Liver (tissue), 9 donors: ENCODE measurements around the gene CLMN. TPM values are rescaled to one million over a fixed set of nuclear protein-coding genes. Genes with fewer than 3 reads are reported as not detected.

Experiments
- DNase-seq: peaks from one replicate; pipeline ENCODE4 v3.0.0-alpha.2; 2017; ENCODE audit warnings: low spot score
- H3K27ac ChIP-seq, 2 donors: one replicate each; pipeline ENCODE4 v1.7.0; 2013; ENCODE audit warnings: inconsistent platforms in 2 of 2, low read length in 2 of 2, control low read depth in 1 of 2, low read depth in 1 of 2, mild to moderate bottlenecking in 1 of 2
- H3K27me3 ChIP-seq, 4 donors: one replicate each; pipeline versions ENCODE4 v1.6.1 to v1.7.0; 2013; ENCODE audit warnings: low read length in 3 of 4, inconsistent platforms in 1 of 4, mild to moderate bottlenecking in 1 of 4, moderate library complexity in 1 of 4; ENCODE audit not compliant: control insufficient read depth in 4 of 4, insufficient read depth in 4 of 4
- H3K36me3 ChIP-seq, 4 donors: one replicate each; pipeline versions ENCODE4 v1.6.1 to v1.7.0; 2013; ENCODE audit warnings: low read length in 3 of 4, mild to moderate bottlenecking in 3 of 4, low read depth in 1 of 4, moderate library complexity in 1 of 4; ENCODE audit not compliant: control insufficient read depth in 4 of 4, insufficient read depth in 3 of 4
- H3K4me1 ChIP-seq, 4 donors: one replicate each; pipeline versions ENCODE4 v1.6.1 to v1.7.0; 2013; ENCODE audit warnings: low read length in 3 of 4, mild to moderate bottlenecking in 3 of 4, moderate library complexity in 1 of 4; ENCODE audit not compliant: control insufficient read depth in 4 of 4, insufficient read depth in 4 of 4
- H3K4me3 ChIP-seq, 3 donors: one replicate each; pipeline versions ENCODE4 v1.6.1 to v1.7.0; 2013; ENCODE audit warnings: low read length in 3 of 3, control low read depth in 1 of 3, low read depth in 1 of 3, mild to moderate bottlenecking in 1 of 3
- H3K9ac ChIP-seq, 2 donors: one replicate each; pipeline ENCODE4 v1.7.0; 2013; ENCODE audit warnings: low read length in 2 of 2, mild to moderate bottlenecking in 2 of 2, moderate library complexity in 2 of 2, control low read depth in 1 of 2, low read depth in 1 of 2
- H3K9me3 ChIP-seq, 4 donors: one replicate each; pipeline versions ENCODE4 v1.6.1 to v1.7.0; 2013; ENCODE audit warnings: low read length in 3 of 4; ENCODE audit not compliant: control insufficient read depth in 4 of 4
- EGR1 ChIP-seq, 2 donors: IDR thresholded peaks; 2 replicates each; pipeline ENCODE4 v1.6.1; 2016 to 2018; ENCODE audit warnings: antibody characterized with exemption in 2 of 2, low read depth in 2 of 2
- FOXA1 ChIP-seq: IDR thresholded peaks from 2 replicates; pipeline ENCODE4 v1.6.1; 2016; ENCODE audit warnings: antibody characterized with exemption
- FOXA2 ChIP-seq: IDR thresholded peaks from 2 replicates; pipeline ENCODE4 v1.6.1; 2016; ENCODE audit warnings: antibody characterized with exemption
- GABPA ChIP-seq, 2 donors: IDR thresholded peaks in 1 of 2; conservative IDR thresholded peaks in 1 of 2; 2 replicates each; pipeline ENCODE4 v1.6.1; 2016; ENCODE audit warnings: antibody characterized with exemption in 2 of 2, mild to moderate bottlenecking in 1 of 2, moderate library complexity in 1 of 2
- HNF4A ChIP-seq, 2 donors: conservative IDR thresholded peaks; 2 replicates each; pipeline ENCODE4 v1.6.1; 2016; ENCODE audit warnings: antibody characterized with exemption in 2 of 2, mild to moderate bottlenecking in 2 of 2
- HNF4G ChIP-seq: IDR thresholded peaks from 2 replicates; pipeline ENCODE4 v1.6.1; 2016; ENCODE audit warnings: antibody characterized with exemption
- JUND ChIP-seq, 2 donors: IDR thresholded peaks; 2 replicates each; pipeline ENCODE4 v1.6.1; 2016; ENCODE audit warnings: antibody characterized with exemption in 2 of 2
- NR2F2 ChIP-seq: IDR thresholded peaks from 2 replicates; pipeline ENCODE4 v1.6.1; 2016; ENCODE audit warnings: antibody characterized with exemption
- RAD21 ChIP-seq, 2 donors: IDR thresholded peaks; 2 replicates each; pipeline ENCODE4 v1.6.1; 2016; ENCODE audit warnings: antibody characterized with exemption in 2 of 2, mild to moderate bottlenecking in 2 of 2
- RXRA ChIP-seq, 2 donors: IDR thresholded peaks; 2 replicates each; pipeline ENCODE4 v1.6.1; 2017 to 2018; ENCODE audit warnings: antibody characterized with exemption in 2 of 2, mild to moderate bottlenecking in 1 of 2
- SP1 ChIP-seq: IDR thresholded peaks from 2 replicates; pipeline ENCODE4 v1.6.1; 2018; ENCODE audit warnings: antibody characterized with exemption, mild to moderate bottlenecking
- TAF1 ChIP-seq: conservative IDR thresholded peaks from 2 replicates; pipeline ENCODE4 v1.6.1; 2016; ENCODE audit warnings: antibody characterized with exemption, mild to moderate bottlenecking
- YY1 ChIP-seq: IDR thresholded peaks from 2 replicates; pipeline ENCODE4 v1.6.1; 2016; ENCODE audit warnings: antibody characterized with exemption, mild to moderate bottlenecking
- WGBS: extraction: QIAGEN DNeasy Blood & Tissue Kit; methylation state at CpG from one replicate; pipeline ENCODE4 v1.1.7; 2013; 5-methylcytosine and 5-hydroxymethylcytosine counted together
- polyA plus RNA-seq, 2 donors: library from polyadenylated mRNA; stranded (reverse) in 1 of 2; unstranded in 1 of 2; fragments of 200-250 nt in 1 of 2; fragments of >200 nt in 1 of 2; fragmentation: Nextera tagmentation in 1 of 2; extraction: Ambion mirVana in 1 of 2; gene quantifications; one replicate each; pipeline versions ENCODE4 v1.2.1 to v1.2.3, GENCODE V29; 2013 to 2015
- total RNA-seq, 2 donors: library from RNA; depleted of rRNA; stranded (reverse); fragments of >200 nt; gene quantifications; one replicate each; pipeline ENCODE4 v1.2.3, GENCODE V29; 2014
- TF ChIP-seq, protein P1 (sequence below): fragments of 150-350 bp; IDR thresholded peaks from 2 replicates; pipeline ENCODE4 v1.5.1; 2017; ENCODE audit warnings: improper control_type of control experiment, low read depth, low read length; ENCODE audit not compliant: missing input control
- TF ChIP-seq, protein P2 (sequence below): IDR thresholded peaks from 2 replicates; pipeline ENCODE4 v1.6.1; 2016; ENCODE audit warnings: antibody characterized with exemption
- TF ChIP-seq, protein P3 (sequence below): IDR thresholded peaks from 2 replicates; pipeline ENCODE4 v1.6.1; 2016; ENCODE audit warnings: antibody characterized with exemption, mild to moderate bottlenecking
- TF ChIP-seq, protein P4 (sequence below): IDR thresholded peaks from 2 replicates; pipeline ENCODE4 v1.6.1; 2016; ENCODE audit warnings: antibody characterized with exemption
- TF ChIP-seq, protein P5 (sequence below): IDR thresholded peaks from 2 replicates; pipeline ENCODE4 v1.6.1; 2016; ENCODE audit warnings: antibody characterized with exemption
- donor health status: healthy.
- donor health status: healthy.
- donor health status: healthy.
- donor health status: healthy.
- donor health status: healthy.

Gene CLMN
- total and polyA plus RNA-seq, 4 donors, result 6.0 to 41.1 (median 24.1) TPM

DNA sequence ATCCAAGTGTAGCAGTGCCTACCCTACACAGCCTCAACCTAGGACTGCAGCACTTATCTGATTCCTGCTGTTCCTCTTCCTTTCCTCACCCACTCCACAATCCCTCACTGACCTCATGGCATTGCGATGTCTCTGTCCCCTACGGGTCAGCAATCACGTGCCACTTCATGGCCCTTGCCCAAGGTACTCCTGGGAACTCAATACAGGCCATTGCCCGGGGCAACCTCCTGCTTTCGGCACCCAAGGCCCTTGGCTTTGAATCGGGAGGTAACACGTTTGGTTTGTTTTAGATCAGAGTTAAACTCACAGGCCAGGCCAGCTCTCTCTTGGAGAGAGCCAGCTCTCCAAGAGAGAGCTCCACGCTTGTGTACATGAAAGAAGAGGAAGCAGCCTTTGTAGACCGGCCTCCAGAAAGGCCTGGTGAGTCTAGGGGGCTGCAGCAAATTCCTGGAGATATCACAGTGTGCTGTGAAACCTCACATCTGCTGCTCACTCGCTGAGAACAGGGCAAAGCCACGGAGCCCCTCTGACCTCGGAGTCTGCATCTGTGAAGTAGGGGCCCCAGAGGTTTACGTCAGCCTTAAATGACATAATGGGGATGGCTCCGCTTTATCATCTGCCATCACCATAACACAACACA, 12.2 kb downstream of the CLMN start:
- no peaks in the 10 kb centered on the region for H3K27me3 ChIP-seq
- no peaks in the 10 kb centered on the region for H3K36me3 ChIP-seq
- TF ChIP-seq, protein P1, sequence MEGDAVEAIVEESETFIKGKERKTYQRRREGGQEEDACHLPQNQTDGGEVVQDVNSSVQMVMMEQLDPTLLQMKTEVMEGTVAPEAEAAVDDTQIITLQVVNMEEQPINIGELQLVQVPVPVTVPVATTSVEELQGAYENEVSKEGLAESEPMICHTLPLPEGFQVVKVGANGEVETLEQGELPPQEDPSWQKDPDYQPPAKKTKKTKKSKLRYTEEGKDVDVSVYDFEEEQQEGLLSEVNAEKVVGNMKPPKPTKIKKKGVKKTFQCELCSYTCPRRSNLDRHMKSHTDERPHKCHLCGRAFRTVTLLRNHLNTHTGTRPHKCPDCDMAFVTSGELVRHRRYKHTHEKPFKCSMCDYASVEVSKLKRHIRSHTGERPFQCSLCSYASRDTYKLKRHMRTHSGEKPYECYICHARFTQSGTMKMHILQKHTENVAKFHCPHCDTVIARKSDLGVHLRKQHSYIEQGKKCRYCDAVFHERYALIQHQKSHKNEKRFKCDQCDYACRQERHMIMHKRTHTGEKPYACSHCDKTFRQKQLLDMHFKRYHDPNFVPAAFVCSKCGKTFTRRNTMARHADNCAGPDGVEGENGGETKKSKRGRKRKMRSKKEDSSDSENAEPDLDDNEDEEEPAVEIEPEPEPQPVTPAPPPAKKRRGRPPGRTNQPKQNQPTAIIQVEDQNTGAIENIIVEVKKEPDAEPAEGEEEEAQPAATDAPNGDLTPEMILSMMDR, result no peak
- peak; percentile 69 to 71 for TF ChIP-seq RAD21 (IDR thresholded peaks at IDR 0.05)
- peak; percentile 87 for TF ChIP-seq FOXA1
- TF ChIP-seq JUND (IDR thresholded peaks at IDR 0.05), result peak; percentile 95 to 96
- peak in 1 of 2 donors; percentile 88 for TF ChIP-seq EGR1 (IDR thresholded peaks at IDR 0.05; ENCODE audit: low read depth in 2 of 2)
- TF ChIP-seq GABPA (IDR thresholded peaks at IDR 0.05 in 1 of 2, conservative IDR thresholded peaks at IDR 0.05 in 1 of 2), result peak in 1 of 2 donors; percentile 57
- peak; percentile 77 for TF ChIP-seq NR2F2
- TF ChIP-seq, protein P2, sequence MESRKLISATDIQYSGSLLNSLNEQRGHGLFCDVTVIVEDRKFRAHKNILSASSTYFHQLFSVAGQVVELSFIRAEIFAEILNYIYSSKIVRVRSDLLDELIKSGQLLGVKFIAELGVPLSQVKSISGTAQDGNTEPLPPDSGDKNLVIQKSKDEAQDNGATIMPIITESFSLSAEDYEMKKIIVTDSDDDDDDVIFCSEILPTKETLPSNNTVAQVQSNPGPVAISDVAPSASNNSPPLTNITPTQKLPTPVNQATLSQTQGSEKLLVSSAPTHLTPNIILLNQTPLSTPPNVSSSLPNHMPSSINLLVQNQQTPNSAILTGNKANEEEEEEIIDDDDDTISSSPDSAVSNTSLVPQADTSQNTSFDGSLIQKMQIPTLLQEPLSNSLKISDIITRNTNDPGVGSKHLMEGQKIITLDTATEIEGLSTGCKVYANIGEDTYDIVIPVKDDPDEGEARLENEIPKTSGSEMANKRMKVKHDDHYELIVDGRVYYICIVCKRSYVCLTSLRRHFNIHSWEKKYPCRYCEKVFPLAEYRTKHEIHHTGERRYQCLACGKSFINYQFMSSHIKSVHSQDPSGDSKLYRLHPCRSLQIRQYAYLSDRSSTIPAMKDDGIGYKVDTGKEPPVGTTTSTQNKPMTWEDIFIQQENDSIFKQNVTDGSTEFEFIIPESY, result peak; percentile 94
- TF ChIP-seq HNF4A (conservative IDR thresholded peaks at IDR 0.05), result peak; percentile 91 to 99
- TF ChIP-seq HNF4G, result peak; percentile 51
- TF ChIP-seq, protein P3, sequence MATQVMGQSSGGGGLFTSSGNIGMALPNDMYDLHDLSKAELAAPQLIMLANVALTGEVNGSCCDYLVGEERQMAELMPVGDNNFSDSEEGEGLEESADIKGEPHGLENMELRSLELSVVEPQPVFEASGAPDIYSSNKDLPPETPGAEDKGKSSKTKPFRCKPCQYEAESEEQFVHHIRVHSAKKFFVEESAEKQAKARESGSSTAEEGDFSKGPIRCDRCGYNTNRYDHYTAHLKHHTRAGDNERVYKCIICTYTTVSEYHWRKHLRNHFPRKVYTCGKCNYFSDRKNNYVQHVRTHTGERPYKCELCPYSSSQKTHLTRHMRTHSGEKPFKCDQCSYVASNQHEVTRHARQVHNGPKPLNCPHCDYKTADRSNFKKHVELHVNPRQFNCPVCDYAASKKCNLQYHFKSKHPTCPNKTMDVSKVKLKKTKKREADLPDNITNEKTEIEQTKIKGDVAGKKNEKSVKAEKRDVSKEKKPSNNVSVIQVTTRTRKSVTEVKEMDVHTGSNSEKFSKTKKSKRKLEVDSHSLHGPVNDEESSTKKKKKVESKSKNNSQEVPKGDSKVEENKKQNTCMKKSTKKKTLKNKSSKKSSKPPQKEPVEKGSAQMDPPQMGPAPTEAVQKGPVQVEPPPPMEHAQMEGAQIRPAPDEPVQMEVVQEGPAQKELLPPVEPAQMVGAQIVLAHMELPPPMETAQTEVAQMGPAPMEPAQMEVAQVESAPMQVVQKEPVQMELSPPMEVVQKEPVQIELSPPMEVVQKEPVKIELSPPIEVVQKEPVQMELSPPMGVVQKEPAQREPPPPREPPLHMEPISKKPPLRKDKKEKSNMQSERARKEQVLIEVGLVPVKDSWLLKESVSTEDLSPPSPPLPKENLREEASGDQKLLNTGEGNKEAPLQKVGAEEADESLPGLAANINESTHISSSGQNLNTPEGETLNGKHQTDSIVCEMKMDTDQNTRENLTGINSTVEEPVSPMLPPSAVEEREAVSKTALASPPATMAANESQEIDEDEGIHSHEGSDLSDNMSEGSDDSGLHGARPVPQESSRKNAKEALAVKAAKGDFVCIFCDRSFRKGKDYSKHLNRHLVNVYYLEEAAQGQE, result peak; percentile 75
- TF ChIP-seq FOXA2, result peak; percentile 74
- TF ChIP-seq YY1, result peak; percentile 78
- TF ChIP-seq, protein P4, sequence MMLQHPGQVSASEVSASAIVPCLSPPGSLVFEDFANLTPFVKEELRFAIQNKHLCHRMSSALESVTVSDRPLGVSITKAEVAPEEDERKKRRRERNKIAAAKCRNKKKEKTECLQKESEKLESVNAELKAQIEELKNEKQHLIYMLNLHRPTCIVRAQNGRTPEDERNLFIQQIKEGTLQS, result peak; percentile 75
- TF ChIP-seq, protein P5, sequence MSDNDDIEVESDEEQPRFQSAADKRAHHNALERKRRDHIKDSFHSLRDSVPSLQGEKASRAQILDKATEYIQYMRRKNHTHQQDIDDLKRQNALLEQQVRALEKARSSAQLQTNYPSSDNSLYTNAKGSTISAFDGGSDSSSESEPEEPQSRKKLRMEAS, result peak; percentile 97
- peak; percentile 78 for TF ChIP-seq TAF1
- TF ChIP-seq RXRA (IDR thresholded peaks at IDR 0.05), result peak; percentile 98 to 100
- peak; percentile 95 for TF ChIP-seq SP1
- peak overlapping the region; percentile 75 to 91 for H3K27ac ChIP-seq
- H3K9me3 ChIP-seq, result no peaks in the 10 kb centered on the region
- DNase-seq, result no peak
- WGBS, result 37% methylated on average over 14 of the region's 14 CpGs
- H3K4me3 ChIP-seq, result no peak overlapping the region
- H3K4me1 ChIP-seq, result peaks cover 23 to 87% (median 68%) of the 10 kb centered on the region in 4 donors
- H3K9ac ChIP-seq, result peak overlapping the region in 1 of 2 donors; percentile 93
